Astrocyte of the hippocampus (primary cell): Measurements from ENCODE around the gene SMC3.
"Not testable (repeated sequence)": the region's sequence is repeated elsewhere in the genome, so short reads cannot be mapped to it uniquely, and the experiment has no call there.

ENCODE experiments used
- DNase-seq: peaks from one replicate; pipeline ENCODE4 v3.0.0; 2011; ENCODE audit warnings: low read depth, low spot score

Gene SMC3

DNA sequence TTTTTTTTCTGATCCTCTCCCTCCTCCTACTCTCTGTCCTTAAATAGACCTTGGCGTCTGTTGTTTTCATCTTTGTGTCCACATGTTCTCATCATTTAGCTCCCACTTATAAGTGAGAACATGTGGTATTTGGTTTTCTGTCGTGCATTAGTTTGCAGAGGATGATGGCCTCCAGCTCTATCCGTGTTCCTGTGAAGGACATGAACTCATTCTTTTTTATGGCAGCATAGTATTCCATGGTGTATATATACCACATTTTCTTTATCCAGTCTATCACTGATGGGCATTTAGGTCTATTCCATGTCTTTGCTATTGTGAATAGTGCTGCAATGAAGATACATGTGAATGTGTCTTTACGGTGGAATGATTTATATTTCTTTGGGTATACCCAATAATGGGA is 55.8 kb downstream of the SMC3 start:
- not testable (repeated sequence) for DNase-seq

DNA sequence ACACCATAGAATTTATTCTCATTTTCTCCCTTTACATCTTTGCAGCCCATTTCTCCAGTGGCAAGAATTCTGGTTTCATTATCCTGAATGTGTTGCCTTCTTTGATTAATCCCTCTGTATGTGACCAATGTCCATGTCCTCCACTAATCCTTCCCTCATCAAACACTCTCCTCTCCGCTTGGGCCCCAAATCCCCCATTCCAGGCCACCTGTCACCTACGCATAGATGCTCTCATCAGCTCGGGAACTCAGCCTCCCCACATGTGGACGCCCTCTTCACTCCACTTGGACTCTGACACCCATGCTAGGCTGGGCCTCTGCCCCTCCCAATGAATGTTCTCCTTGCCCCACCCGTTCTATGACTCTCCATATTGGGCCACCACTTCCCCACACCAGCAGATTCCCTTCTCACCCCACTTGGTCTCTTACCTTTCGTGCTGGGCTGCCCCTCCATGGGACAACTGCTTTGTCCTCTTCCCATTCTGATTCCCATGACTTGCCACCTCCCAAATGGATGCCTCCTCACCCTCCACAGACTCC is 57.9 kb downstream of the SMC3 start:
- DNase-seq = no peak

DNA sequence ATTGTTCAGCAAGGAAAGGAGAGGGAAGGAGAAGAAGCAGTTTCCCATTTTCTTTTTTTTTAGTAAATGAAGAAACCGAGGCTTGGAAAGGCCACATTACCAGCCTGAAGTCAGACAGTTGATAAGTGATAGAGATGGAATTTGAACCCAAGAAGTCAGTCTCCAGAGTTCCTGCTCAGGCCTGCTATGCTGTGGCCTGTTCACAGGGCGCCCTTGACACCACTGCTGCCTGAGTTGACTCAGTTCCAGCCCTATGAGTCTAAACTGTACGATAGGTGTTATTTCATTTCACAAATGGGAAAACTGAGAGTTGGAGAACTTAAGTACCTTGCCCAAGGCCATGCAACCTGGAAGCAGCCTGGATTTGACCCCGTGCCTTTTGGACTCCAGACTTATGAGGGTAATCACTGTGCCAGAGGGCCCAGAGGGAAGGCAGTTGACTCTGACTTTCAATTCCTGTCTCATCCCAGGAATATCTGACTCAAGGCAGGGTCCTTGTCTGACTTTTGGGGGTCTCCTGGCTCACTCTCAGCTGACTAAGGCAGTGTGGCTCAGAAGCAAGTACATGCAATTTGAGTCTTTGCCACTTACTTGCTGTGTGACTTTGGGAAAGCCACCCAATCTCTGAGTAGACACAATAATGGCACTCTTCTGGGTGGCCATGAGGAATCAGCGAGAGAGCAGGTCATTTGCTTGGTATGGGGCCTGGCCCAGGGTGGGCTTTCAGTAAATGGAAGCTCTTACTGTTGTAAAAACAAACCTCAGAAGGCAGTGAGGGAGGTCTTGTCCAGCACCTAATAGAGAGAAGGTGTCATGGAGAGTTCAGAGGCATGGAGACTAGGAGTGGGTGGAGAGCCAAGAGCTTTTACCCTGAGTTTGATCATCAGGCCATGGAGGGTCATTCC is 58.7 kb downstream of the SMC3 start:
- no peak for DNase-seq

DNA sequence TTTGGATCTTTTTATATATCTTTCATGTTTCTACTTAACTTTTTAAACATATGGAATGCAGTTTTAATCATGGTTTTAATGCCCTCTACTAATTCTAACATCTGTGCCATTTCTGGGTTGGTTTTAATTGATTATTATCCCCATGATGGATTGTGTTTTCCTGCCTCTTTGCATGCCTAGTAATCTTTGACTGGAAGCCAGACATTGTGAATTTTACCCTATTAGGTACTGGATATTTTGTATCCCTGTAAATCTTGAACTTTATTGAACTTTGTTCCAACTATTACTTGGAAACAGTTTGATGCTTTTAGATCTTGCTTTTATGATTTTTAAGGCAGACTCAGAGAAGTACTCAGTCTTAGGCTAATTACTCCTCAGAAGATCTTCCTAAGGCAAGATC is 60.7 kb downstream of the SMC3 start:
- DNase-seq = no peak

DNA sequence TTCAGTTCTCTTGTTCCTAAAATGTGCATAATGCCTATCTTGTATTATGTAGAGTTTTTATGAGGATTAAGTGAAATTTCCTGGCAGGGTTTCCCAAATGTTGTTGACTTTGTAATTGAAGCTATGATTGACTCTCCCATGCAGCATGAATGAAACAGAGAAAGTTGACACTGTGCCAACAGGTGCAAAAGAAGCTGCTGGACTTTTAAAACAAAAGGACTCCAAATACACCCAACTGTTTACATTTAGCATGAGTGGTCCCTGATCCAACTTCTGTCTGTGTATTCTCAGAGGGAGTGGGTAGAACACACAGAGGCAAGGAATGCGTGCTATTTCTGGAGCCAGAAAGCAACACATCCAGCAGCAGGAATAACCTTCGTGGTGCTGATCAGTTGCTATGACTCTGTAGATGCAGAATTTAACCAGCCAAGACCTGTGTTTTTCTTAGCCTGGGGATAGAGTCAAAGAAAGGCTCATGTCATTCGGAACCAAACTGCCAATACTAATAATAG is 62.2 kb downstream of the SMC3 start:
- DNase-seq = peak; percentile 91

DNA sequence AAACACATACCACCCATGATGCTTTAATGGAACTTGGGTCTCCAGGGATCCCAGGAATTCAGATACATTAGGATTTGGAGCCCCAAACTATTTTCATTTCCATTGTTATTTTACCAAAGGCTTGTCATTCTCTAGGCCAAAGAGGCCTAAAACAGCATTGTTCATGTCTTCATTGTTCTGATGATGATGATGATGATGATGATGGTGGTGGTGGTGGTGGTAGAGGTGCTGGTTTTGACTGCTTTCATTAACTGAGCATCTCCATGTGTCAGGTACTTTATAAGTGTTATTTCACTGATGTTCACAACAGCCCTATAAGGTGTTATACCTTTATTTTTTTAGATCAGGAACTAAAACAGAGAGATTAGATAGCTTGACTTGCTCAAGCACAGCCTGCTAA is 64.4 kb downstream of the SMC3 start:
- no peak for DNase-seq

DNA sequence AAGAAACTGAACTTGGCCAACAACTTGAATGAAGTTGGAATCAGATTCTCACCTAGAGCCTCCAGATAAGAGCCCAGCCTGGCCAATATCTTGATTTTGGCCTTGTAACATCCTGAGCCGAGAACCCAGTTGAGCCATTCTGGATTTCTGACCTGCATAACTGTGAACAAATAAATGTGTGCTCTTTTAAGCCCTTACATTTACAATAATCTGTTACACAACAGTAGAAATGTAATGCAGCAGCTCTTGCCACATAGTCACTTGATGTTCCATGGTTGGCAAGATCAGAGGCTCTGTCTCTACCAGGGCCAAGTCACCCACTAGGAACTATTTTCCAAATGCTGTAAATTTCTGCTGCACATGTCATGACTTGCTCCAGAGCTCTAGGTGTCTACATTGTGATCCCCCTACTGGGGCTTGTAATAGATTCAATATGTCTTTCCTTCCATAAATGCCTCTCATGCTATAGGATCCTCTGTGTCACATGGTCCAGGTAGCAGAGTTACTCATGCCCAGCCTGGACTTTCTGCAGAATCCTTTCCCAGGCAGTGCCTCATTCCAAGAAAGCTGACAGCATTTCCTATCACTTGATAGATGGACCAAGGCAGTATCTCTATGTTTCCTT is 65.2 kb downstream of the SMC3 start:
- DNase-seq = no peak

DNA sequence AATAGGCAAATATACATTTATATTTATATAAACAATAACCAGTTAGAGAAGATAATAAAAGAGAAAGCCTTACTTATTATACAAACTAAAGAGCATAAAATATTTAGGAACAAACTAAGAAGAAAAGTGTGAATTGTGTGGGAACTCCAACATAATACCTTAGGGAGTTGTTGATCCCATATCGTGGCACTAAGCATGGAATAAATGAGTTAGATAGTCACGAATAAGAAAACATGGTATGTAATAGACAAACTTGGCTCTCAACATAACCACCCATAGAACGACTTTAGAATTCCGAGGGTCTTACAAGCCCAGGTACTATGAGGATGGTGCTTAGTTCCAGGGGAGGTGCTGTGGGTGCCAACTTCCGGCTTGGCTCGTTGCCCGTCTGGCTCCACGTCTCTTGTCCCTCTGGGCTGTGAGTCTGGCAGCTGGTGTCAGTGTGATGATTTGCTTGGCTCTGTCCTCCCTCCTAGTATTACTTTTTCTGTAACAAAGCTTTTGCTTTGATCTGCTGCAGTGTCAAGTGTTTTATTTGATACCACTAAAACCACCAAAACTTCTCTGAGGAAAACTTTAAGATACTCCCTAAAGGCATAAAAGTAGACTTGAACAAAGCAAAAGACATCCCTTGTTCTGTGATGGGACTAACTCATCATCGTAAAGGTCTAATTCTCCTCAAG is 67.2 kb downstream of the SMC3 start:
- no peak for DNase-seq

DNA sequence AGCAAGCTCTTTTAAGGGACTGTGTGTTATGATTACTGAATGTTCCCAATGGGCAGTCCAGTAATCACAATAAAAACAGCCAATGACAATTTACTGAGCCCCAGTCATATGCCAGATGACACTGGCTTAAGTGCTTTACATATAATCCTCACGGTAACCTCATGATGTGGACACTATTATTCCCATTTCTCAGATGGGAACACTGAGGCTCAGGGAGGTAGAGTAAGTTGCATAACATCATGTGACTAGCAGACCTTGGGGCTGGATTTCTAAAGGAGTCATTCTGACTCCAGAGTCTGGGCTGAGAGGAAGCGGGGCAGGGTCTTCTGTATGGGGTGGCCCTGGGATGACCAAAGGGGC is 69.1 kb downstream of the SMC3 start:
- no peak for DNase-seq

DNA sequence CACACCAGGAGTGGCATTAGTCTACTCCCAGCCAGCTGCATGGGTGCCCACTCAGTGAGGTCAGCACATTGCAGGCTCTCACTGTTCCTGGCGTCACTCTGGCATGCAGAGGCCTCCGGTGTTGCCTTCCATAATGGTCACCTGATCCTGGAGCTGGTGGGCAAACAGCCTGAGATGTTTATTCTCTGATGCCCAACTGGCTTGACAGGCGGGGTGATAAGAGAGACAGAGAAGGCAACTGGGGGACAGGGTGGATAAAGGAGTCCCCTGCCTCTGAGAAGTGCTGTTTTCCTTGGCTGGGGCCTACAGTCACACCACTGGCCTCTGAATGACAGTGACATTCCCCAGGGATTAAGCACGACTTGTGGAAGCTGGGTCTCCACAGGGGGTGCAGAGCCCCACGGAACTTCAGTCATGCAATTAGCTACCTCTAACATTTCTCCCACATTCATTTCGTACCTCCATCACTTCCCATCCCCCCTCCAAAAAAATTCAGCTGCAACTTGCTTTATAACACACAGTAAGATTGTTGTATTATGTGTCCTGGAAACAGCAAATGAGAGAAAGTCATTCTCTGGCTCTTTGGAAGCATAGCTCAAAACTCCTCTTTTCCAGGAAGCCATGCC is 69.5 kb downstream of the SMC3 start:
- peak; percentile 70 for DNase-seq

DNA sequence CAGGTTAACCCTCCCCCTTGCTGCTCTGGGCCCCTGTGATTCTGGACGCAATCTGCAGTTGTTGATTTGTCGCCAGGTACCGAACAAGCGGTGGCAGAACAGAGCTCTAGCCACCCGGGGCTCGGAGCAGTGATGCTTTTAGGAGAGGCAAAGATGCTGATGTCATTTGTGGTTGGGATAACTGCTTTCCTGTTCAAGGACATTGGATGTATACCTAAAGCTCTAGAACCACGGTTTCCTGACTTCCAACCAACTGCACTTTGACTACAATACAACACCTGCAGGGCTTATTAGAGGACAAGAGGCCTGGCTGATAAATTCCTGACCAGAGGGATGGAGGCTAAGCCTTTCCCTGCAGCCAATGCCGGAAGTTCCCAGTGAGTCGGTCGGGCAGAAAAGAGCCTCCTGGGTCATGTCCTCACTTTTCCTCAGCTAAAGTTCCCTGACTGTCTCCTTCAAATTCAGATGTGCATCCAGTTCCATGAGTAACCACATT is 70.1 kb downstream of the SMC3 start:
- no peak for DNase-seq

DNA sequence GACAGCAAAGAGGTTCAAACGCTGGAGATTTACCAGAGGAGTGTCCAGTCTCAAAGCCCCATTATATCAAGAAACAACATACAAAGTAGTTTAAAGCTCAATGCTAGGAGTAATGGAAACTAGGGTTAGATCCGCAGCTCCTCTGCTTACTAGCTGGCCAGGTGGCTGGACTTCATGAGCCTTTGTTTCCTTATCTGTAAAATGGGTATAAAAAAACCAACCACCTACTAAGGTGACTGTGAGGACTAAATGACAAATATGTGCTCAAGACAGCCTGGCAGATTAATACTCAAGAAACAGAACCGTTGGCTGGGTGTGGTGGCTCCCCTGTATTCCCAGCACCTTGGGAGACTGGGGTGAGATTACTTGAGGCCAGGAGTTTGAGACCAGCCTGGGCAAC is 70.8 kb downstream of the SMC3 start:
- DNase-seq = no peak

DNA sequence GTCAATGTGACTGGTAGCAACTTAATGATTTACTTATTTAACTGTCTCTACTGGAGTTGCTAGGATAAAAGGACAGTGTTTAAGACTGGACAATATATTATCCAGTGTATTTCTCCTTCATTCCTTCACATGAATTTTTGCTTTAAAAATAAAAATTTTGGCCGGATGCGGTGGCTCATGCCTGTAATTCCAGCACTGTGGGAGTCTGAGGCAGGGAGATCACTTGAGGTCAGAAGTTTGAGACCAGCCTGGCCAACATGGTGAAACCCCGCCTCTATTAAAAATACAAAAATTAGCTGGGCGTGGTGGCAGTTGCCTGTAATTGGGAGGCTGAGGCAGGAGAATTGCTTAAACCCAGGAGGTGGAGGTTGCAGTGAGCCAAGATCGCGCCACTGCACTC is 71.6 kb downstream of the SMC3 start:
- not testable (repeated sequence) for DNase-seq

DNA sequence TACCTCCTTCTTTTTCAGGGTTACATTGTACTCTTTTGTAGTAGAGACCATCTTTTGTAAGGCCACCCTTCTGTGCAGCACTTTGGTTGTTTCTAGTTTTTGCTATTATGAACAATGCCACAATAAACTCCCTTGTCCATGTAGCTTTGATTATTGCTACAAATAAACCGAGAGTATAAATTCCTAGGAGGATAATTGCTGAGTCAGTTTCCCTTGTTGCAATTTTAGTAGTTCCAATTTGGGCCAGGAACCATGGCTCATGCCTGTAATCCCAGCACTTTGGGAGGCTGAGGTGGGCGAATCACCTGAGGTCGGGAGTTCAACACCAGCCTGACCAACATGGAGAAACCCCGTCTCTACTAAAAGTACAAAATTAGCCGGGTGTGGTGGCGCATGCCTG is 72.4 kb downstream of the SMC3 start:
- DNase-seq = not testable (repeated sequence)

DNA sequence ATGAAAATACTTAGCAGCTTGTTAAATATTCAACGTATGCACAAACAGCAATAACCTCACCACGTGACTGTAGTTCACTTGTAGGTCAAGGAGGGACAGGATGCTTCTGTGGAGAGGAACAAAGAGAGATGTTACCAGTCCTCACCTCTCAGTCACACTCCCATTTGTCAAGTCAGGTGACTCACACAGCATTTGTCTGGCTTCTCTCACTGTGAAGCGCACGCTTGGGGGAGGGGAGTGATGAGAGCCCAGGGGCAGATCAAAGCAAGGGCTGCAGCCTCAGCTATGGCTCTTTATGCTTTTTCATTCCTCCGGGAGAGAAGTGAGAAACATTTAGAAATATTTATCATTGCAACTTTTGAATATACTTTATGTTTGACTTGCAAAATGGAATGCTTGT is 73.8 kb downstream of the SMC3 start:
- DNase-seq = peak; percentile 55

DNA sequence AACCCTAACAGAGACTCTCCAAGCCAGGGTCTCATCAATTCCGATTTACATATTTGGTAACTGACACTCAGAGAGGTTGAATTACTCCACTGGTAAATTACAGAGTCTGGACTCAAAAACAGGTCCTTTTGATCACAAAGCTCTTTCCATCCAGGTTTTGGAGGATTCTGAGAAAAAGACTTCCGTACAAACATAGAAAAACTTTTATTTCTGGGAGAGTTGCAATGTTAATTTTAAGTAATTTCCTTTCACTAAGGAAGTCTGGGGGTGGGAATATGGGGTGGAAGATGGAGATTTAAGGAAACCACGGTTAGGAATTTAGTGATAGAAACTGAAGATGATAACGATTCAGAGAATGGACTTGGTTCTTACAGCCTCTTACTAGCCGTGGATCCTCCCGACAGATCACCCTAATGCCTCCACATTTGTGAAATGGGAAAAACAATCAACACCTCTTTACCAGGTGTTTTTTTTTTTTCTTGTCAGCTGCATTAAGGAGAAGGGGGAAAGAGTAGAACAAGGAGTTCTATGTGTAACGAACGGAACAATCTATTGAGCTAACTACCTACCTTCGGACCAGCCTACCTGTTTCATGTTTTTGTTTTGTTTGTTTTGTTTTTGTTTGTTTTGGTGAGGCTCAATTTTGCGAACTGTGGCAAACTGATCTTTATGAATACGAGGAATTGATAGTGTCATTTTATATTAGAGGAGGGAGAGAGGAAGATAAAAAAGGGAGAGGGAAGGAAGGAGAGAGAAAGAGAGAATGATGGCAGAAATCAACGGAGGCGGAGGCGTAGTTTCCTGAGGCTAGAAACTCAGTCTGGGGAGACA is 74.9 kb downstream of the SMC3 start:
- DNase-seq = no peak

DNA sequence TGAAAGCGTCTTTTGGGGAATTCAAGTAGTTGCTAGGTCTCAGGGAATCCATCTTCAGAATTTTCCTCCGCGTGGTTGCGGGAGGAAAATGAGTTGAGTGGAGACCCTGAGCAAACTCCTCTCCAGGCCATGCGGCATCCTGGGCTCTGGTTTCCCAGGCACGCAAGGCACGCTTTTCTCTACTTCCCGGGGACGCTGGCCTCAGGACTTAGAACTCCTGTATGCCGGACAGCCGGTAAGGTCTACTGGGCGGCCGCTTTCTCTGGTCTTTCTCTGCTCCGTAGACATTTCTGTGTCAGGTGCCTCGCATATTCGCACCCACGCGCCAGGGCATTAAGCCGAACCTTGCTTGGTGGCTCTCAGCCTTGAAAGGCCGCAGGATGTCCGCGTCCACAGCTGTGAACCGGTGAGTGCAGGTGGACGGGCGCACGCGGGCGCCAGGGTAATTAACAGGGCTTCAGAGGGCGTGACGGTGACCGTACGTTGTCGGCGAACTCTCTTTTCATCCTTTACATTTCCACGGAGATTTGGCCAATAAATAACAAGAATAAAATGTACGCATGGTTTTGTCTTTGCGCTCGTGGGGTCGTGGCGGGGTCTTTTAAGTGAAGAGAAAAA is 75.6 kb downstream of the SMC3 start:
- peak; percentile 63 for DNase-seq

DNA sequence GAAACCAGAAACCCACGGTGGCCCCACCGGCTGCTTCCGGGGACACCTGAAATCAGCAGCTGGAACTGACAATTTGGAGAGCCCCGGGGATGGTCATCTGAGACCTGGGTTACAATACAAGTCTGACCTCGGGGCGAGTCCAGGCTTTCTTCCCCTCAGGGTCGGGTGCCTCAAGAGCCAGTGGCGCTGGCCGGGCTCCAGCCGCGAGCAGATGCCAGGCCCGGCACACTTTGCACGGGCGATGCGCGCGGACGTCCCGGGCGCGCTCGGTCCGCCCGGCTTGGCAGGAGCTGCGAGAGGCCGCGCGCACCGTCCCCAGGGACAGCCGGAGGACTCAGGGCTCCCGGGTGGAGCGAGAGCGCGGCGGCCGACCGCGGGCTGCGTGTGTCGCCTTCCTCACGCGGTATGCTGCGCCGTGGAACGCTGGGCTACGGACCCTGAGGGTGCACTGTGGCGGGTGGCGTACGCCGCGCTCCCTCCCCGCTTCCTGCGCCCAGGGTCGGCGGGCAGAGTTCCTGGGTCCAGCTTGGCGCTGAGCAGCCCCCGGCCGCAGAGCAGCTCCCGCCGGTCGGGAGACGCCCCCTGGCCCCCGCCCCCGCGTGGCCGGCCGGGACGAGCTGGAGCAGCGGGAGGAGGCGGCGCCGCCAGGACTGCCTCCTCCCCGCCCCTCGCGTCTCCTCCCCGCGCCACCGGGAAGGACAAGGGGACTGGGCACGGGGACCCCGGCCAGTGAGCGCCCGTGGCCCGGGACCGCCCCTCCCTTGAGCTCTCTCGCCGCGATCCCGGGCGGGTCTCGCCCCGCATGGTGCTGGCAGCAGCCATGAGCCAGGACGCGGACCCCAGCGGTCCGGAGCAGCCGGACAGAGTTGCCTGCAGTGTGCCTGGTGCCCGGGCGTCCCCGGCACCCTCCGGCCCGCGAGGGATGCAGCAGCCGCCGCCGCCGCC is 76.4 kb downstream of the SMC3 start, which contains the start of gene RBM20:
Gene RBM20, plus strand, starts transcription at position 684 of the 945 bp plus-strand sequence. Its CDS starts 119 bp downstream, at position 803.
- DNase-seq = peak; percentile 74
